H9 (cell line): ENCODE measurements around the gene CDH8. TPM values are rescaled to one million over a fixed set of nuclear protein-coding genes. Genes with fewer than 3 reads are reported as not detected.

Experiments
- DNase-seq: peaks from one replicate; pipeline ENCODE4 v3.0.0-alpha.2; 2017
- H2AFZ ChIP-seq: one replicate; pipeline ENCODE4 v1.6.1; 2013; ENCODE audit warnings: mild to moderate bottlenecking, low read length, control low read depth, moderate library complexity
- H2AK5ac ChIP-seq: 2 replicates; pipeline ENCODE4 v1.6.1; 2013; ENCODE audit warnings: low read length, control low read depth, mixed read lengths; ENCODE audit not compliant: insufficient read length
- H2BK120ac ChIP-seq: one replicate; pipeline ENCODE4 v1.6.1; 2013; ENCODE audit warnings: low read depth, mild to moderate bottlenecking, low read length, control low read depth, inconsistent platforms; ENCODE audit not compliant: poor library complexity, severe bottlenecking
- H2BK12ac ChIP-seq: 2 replicates; pipeline ENCODE4 v1.6.1; 2013; ENCODE audit warnings: low read length, control low read depth, mixed read lengths, low read depth; ENCODE audit not compliant: insufficient read length
- H2BK15ac ChIP-seq: 2 replicates; pipeline ENCODE4 v1.6.1; 2013; ENCODE audit warnings: low read depth, low read length, control low read depth
- H2BK20ac ChIP-seq: one replicate; pipeline ENCODE4 v1.6.1; 2013; ENCODE audit warnings: low read depth, mild to moderate bottlenecking, low read length, control low read depth, inconsistent platforms; ENCODE audit not compliant: poor library complexity, severe bottlenecking
- H2BK5ac ChIP-seq: 2 replicates; pipeline ENCODE4 v1.6.1; 2013; ENCODE audit warnings: low read length, control low read depth, mixed read lengths; ENCODE audit not compliant: insufficient read length
- H3K14ac ChIP-seq: 2 replicates; pipeline ENCODE4 v1.6.1; 2013; ENCODE audit warnings: low read length, control low read depth; ENCODE audit not compliant: insufficient read depth
- H3K18ac ChIP-seq: 2 replicates; pipeline ENCODE4 v1.6.1; 2013; ENCODE audit warnings: low read depth, mild to moderate bottlenecking, mixed read lengths, low read length, control low read depth; ENCODE audit not compliant: insufficient read length
- H3K23ac ChIP-seq: 2 replicates; pipeline ENCODE4 v1.6.1; 2013; ENCODE audit warnings: low read length, control low read depth, mixed read lengths, low read depth; ENCODE audit not compliant: insufficient read length
- H3K23me2 ChIP-seq: 2 replicates; pipeline ENCODE4 v1.6.1; 2013; ENCODE audit warnings: low read depth, mild to moderate bottlenecking, mixed read lengths, low read length, control low read depth; ENCODE audit not compliant: insufficient read length, poor library complexity, severe bottlenecking
- H3K27ac ChIP-seq: 2 replicates; pipeline ENCODE4 v1.5.1; 2013; ENCODE audit warnings: low read length, control low read depth, mixed read lengths, low read depth; ENCODE audit not compliant: insufficient read length
- H3K27me3 ChIP-seq: 2 replicates; pipeline ENCODE4 v1.6.1; 2013; ENCODE audit warnings: low read length, control low read depth, inconsistent platforms; ENCODE audit not compliant: insufficient read depth
- H3K4ac ChIP-seq: 2 replicates; pipeline ENCODE4 v1.6.1; 2013; ENCODE audit warnings: low read depth, mild to moderate bottlenecking, control low read depth, inconsistent platforms, low read length, moderate library complexity
- H3K4me1 ChIP-seq: 2 replicates; pipeline ENCODE4 v1.6.1; 2013; ENCODE audit warnings: low read length, control low read depth, inconsistent platforms; ENCODE audit not compliant: insufficient read depth
- H3K4me2 ChIP-seq: 2 replicates; pipeline ENCODE4 v1.6.1; 2013; ENCODE audit warnings: low read length, control low read depth, mixed read lengths; ENCODE audit not compliant: insufficient read length, insufficient read depth
- H3K56ac ChIP-seq: 2 replicates; pipeline ENCODE4 v1.6.1; 2013; ENCODE audit warnings: low read depth, mild to moderate bottlenecking, mixed read lengths, low read length, control low read depth; ENCODE audit not compliant: insufficient read length
- H3K79me1 ChIP-seq: 2 replicates; pipeline ENCODE4 v1.6.1; 2013; ENCODE audit warnings: low read depth, mild to moderate bottlenecking, moderate library complexity, low read length, control low read depth, inconsistent platforms; ENCODE audit not compliant: insufficient read depth, poor library complexity, severe bottlenecking
- H3K79me2 ChIP-seq: 2 replicates; pipeline ENCODE4 v1.6.1; 2013; ENCODE audit warnings: low read length, control low read depth, inconsistent platforms; ENCODE audit not compliant: insufficient read depth
- H3K9ac ChIP-seq: 2 replicates; pipeline ENCODE4 v1.6.1; 2013; ENCODE audit warnings: low read length, control low read depth, mixed read lengths; ENCODE audit not compliant: insufficient read length; ENCODE audit errors: extremely low read depth
- H3K9me3 ChIP-seq: one replicate; pipeline ENCODE4 v1.6.1; 2013; ENCODE audit warnings: low read depth, low read length, inconsistent platforms; ENCODE audit not compliant: control insufficient read depth
- H3T11ph ChIP-seq: one replicate; pipeline ENCODE4 v1.6.1; 2013; ENCODE audit warnings: mild to moderate bottlenecking, low read length, control low read depth, inconsistent platforms
- H4K20me1 ChIP-seq: one replicate; pipeline ENCODE4 v1.6.1; 2013; ENCODE audit not compliant: control insufficient read depth, insufficient read length, insufficient read depth
- H4K5ac ChIP-seq: 2 replicates; pipeline ENCODE4 v1.6.1; 2013; ENCODE audit warnings: low read depth, mild to moderate bottlenecking, mixed read lengths, low read length, control low read depth; ENCODE audit not compliant: insufficient read length
- H4K8ac ChIP-seq: replicated peaks from 2 replicates; pipeline ENCODE4 v1.6.1; 2013; ENCODE audit warnings: low read length, control low read depth, mixed read lengths, low read depth; ENCODE audit not compliant: insufficient read length
- H4K91ac ChIP-seq: 2 replicates; pipeline ENCODE4 v1.6.1; 2013; ENCODE audit warnings: low read depth, mild to moderate bottlenecking, moderate library complexity, mixed read lengths, low read length, control low read depth; ENCODE audit not compliant: insufficient read length
- H3K27ac Mint-ChIP-seq, 3 experiments: 2 replicates in 2 of 3; 3 replicates in 1 of 3; pipeline ENCODE4 v1.8.0; 2020 to 2021; ENCODE audit warnings: mixed read lengths in 3 of 3, mild to moderate bottlenecking in 1 of 3, moderate library complexity in 1 of 3
- H3K27me3 Mint-ChIP-seq: 2 replicates; pipeline ENCODE4 v1.8.0; 2021; ENCODE audit warnings: low read depth, mild to moderate bottlenecking, moderate library complexity, mixed read lengths
- H3K36me3 Mint-ChIP-seq, 3 experiments: 2 replicates in 2 of 3; 3 replicates in 1 of 3; pipeline ENCODE4 v1.8.0; 2020 to 2021; ENCODE audit warnings: low read depth in 3 of 3, mixed read lengths in 3 of 3; ENCODE audit not compliant: insufficient read depth in 1 of 3
- H3K4me1 Mint-ChIP-seq, 2 experiments: 2 replicates each; pipeline ENCODE4 v1.8.0; 2020; ENCODE audit warnings: mixed read lengths in 2 of 2
- H3K4me3 Mint-ChIP-seq, 2 experiments: 2 replicates in 1 of 2; 3 replicates in 1 of 2; pipeline ENCODE4 v1.8.0; 2020 to 2021; ENCODE audit warnings: mild to moderate bottlenecking in 2 of 2, mixed read lengths in 2 of 2, moderate library complexity in 1 of 2
- H3K9me3 Mint-ChIP-seq, 2 experiments: 2 replicates in 1 of 2; 3 replicates in 1 of 2; pipeline ENCODE4 v1.8.0; 2020; ENCODE audit warnings: mild to moderate bottlenecking in 2 of 2, mixed read lengths in 2 of 2, moderate library complexity in 1 of 2
- total RNA-seq: library from RNA; stranded (reverse); gene quantifications from 2 replicates; pipeline ENCODE4 v1.2.1, GENCODE V29; 2021
- TF ChIP-seq, protein P1 (sequence below): fragments of 200-600 bp; sonication (generic); conservative IDR thresholded peaks from 3 replicates; pipeline ENCODE4 v1.8.0; 2021; ENCODE audit warnings: antibody characterized with exemption, mild to moderate bottlenecking

The CDH8 gene
- total RNA-seq, 1 experiment from 2014 or later, result 12.0 TPM

DNA sequence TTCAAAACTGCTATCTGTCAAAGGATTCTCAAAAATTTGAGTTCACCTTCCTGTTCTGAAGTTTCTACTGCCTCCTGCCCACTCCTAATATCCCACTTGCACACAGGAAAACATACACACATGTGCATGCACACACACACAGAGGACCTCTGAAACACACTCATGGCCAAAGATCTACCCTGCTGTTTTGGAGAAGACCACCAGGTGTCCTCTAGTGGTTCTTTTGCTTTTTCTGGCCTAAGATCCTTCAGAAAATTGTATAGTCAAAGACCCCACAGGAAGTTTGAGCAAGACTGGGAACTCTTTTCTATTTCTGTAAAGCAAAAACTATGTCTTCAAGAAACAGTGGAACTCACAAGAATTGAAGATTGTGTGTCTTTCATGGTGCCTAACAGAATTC is 90.2 kb downstream of the CDH8 start:
- no peak overlapping the region for H2BK15ac ChIP-seq
- peaks cover 3% of the 10 kb centered on the region in 2 experiments; a peak in 2 of 5 replicates for H3K9me3 Mint-ChIP-seq
- no peaks in the 10 kb centered on the region for H4K20me1 ChIP-seq
- no peak for DNase-seq
- H4K8ac ChIP-seq, result no peak overlapping the region
- H3K4me2 ChIP-seq, result no peak overlapping the region
- H3K79me2 ChIP-seq, result no peaks in the 10 kb centered on the region
- H3K23me2 ChIP-seq, result no peaks in the 10 kb centered on the region
- H2AFZ ChIP-seq, result no peak overlapping the region
- TF ChIP-seq, protein P1, sequence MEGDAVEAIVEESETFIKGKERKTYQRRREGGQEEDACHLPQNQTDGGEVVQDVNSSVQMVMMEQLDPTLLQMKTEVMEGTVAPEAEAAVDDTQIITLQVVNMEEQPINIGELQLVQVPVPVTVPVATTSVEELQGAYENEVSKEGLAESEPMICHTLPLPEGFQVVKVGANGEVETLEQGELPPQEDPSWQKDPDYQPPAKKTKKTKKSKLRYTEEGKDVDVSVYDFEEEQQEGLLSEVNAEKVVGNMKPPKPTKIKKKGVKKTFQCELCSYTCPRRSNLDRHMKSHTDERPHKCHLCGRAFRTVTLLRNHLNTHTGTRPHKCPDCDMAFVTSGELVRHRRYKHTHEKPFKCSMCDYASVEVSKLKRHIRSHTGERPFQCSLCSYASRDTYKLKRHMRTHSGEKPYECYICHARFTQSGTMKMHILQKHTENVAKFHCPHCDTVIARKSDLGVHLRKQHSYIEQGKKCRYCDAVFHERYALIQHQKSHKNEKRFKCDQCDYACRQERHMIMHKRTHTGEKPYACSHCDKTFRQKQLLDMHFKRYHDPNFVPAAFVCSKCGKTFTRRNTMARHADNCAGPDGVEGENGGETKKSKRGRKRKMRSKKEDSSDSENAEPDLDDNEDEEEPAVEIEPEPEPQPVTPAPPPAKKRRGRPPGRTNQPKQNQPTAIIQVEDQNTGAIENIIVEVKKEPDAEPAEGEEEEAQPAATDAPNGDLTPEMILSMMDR, result peak; percentile 51
- H3K27ac Mint-ChIP-seq, result no peak overlapping the region
- H3K36me3 Mint-ChIP-seq, result peaks cover 0 to 7% (median 7%) of the 10 kb centered on the region in 3 experiments; a peak in 2 of 7 replicates
- no peak overlapping the region for H2BK120ac ChIP-seq
- H3K4ac ChIP-seq, result no peak overlapping the region
- no peak overlapping the region for H3K4me3 Mint-ChIP-seq
- peaks cover 1% of the 10 kb centered on the region; the same call in 1 of the 2 replicates for H3K27me3 Mint-ChIP-seq
- no peak overlapping the region for H3K27ac ChIP-seq
- no peak overlapping the region for H3K9ac ChIP-seq
- H4K91ac ChIP-seq, result no peak overlapping the region
- no peak overlapping the region for H2BK20ac ChIP-seq
- no peak overlapping the region for H3K23ac ChIP-seq
- no peak overlapping the region for H3K56ac ChIP-seq
- peaks cover 34 to 39% of the 10 kb centered on the region in 2 experiments for H3K4me1 Mint-ChIP-seq
- no peaks in the 10 kb centered on the region for H3K9me3 ChIP-seq
- no peaks in the 10 kb centered on the region for H3K79me1 ChIP-seq
- no peak overlapping the region for H3T11ph ChIP-seq
- H3K27me3 ChIP-seq, result no peaks in the 10 kb centered on the region
- H2BK12ac ChIP-seq, result no peak overlapping the region
- H2BK5ac ChIP-seq, result no peak overlapping the region
- H3K4me1 ChIP-seq, result no peaks in the 10 kb centered on the region; the same call in 1 of the 2 replicates
- H3K18ac ChIP-seq, result no peak overlapping the region
- H3K14ac ChIP-seq, result no peak overlapping the region
- H2AK5ac ChIP-seq, result no peak overlapping the region
- H4K5ac ChIP-seq, result no peak overlapping the region
